ENCODE data around the gene KRTAP13-2. TPM values are rescaled to one million over a fixed set of nuclear protein-coding genes. Genes with fewer than 3 reads are reported as not detected.

KRTAP13-2 gene
- total RNA-seq, 3 donors from 2014 or later, result not detected

DNA sequence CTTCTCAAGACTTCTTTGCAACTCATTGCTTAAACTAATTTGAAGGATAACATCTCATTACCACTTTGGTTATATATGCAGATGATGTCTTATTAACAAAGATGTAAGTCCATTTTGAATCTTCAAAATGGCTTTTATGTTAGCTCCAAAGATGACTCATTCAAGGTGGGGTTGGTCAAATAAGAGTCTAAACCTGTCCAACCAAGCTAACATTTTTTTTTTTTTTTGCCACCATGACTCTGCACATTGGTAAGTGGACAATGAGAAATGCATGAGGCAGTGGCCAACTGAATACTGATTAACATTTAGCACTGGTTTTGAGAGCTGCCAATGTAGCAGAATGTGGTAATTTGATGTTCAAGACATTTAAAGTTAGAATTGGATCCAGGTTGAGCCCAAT lies 34.3 kb downstream of the KRTAP13-2 start:
- no peak for ATAC-seq
- no peaks in the 10 kb centered on the region for H3K36me3 Mint-ChIP-seq (ENCODE audit: insufficient read depth)
- no peaks in the 10 kb centered on the region for H3K27me3 Mint-ChIP-seq (ENCODE audit: low read depth)
- H3K4me1 Mint-ChIP-seq (ENCODE audit: low read depth), result no peaks in the 10 kb centered on the region
- DNase-seq, result no peak
- no peaks in the 10 kb centered on the region for H3K9me3 Mint-ChIP-seq
- no peak overlapping the region for H3K4me3 Mint-ChIP-seq

DNA sequence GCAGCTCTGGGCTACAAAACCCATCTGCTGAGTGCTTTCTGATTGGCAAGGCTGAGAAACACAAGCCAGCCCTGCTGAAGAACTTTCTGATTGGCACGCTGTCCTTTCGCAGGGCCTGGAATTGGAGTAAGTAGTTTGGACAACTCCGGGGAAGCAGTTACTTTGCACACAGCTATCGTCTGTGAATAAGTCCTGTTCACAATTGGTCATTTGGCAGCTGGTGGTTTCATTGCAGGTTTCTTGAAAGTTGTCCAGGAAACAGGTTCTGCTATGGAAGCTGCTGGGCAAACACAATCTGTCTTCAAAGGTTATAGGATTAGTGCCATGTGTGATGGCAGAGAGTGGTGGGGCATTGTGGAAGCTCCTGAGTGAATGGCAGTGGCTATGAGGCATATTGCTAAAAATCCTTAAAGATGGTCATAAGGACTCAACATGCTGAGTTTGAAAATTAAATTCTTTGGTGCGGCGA lies 34.8 kb downstream of the KRTAP13-2 start, which contains the start of gene KRTAP27-1:
TSS of gene KRTAP27-1 (minus strand) at position 419 of the 469 bp plus-strand sequence. CDS start at position 393, 26 bp downstream.
- H3K27me3 Mint-ChIP-seq (ENCODE audit: low read depth), result no peaks in the 10 kb centered on the region
- no peaks in the 10 kb centered on the region for H3K4me1 Mint-ChIP-seq (ENCODE audit: low read depth)
- no peak within 1 kb of the TSS for H3K4me3 Mint-ChIP-seq
- DNase-seq (no peak), ATAC-seq (no peak)
- no peaks in the 10 kb centered on the region for H3K36me3 Mint-ChIP-seq (ENCODE audit: insufficient read depth)
- H3K9me3 Mint-ChIP-seq, result no peaks in the 10 kb centered on the region

DNA sequence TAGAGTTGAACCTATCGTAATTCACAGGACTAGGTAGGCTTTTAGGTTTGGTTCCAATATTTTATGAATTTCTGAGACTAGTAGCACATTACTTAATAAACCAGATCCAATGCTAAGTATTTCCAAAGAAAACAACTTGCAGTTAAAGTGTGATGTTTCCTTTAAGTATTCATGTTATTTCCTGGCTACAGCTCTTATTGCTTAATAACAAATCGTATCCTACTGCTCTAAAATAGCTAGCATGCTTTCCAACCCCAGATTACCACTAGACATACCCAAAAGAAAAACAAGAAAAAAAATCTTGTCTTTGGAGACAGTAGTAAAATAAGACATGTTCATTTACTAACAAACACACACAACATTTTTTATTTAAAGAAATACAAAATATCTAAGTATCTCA lies 35.5 kb downstream of the KRTAP13-2 start:
- H3K9me3 Mint-ChIP-seq, result no peaks in the 10 kb centered on the region
- H3K27me3 Mint-ChIP-seq (ENCODE audit: low read depth), result no peaks in the 10 kb centered on the region
- H3K36me3 Mint-ChIP-seq (ENCODE audit: insufficient read depth), result no peaks in the 10 kb centered on the region
- ATAC-seq, result no peak
- no peak overlapping the region for H3K4me3 Mint-ChIP-seq
- no peak for DNase-seq
- H3K4me1 Mint-ChIP-seq (ENCODE audit: low read depth), result no peaks in the 10 kb centered on the region

DNA sequence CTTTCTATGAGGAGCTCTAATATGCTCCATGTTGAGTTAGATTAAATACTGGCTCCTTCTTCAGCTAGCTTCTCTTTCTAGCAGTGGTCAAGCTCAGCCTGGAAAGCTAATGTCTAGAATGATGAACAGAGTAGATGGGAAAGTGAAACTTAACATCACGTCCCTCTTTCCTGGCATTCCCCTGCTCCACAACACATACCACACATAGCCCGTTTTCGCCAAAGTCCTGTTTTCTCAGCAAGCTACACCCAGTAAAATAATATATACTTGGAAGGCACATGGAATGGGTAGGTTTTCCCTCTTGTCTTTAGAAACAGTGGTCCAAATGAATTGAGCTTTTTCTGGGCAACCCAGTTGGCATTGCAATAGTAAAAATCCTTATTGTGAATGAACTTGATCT lies 38.3 kb downstream of the KRTAP13-2 start:
- Mint-ChIP-seq H3K36me3 (ENCODE audit: insufficient read depth) (no peaks in the 10 kb centered on the region), H3K4me1 (ENCODE audit: low read depth) (no peaks in the 10 kb centered on the region), H3K4me3 (no peak overlapping the region), H3K9me3 (no peaks in the 10 kb centered on the region), H3K27me3 (ENCODE audit: low read depth) (no peaks in the 10 kb centered on the region)
- DNase-seq, result no peak
- no peak for ATAC-seq

GRCh38 chr21:30332681-30333080 lies 39.4 kb downstream of the KRTAP13-2 start:
- H3K4me1 Mint-ChIP-seq (ENCODE audit: low read depth), result no peaks in the 10 kb centered on the region
- H3K36me3 Mint-ChIP-seq (ENCODE audit: insufficient read depth), result no peaks in the 10 kb centered on the region
- no peak for DNase-seq
- no peaks in the 10 kb centered on the region for H3K27me3 Mint-ChIP-seq (ENCODE audit: low read depth)
- no peak overlapping the region for H3K4me3 Mint-ChIP-seq
- ATAC-seq, result no peak
- H3K9me3 Mint-ChIP-seq, result no peaks in the 10 kb centered on the region

DNA sequence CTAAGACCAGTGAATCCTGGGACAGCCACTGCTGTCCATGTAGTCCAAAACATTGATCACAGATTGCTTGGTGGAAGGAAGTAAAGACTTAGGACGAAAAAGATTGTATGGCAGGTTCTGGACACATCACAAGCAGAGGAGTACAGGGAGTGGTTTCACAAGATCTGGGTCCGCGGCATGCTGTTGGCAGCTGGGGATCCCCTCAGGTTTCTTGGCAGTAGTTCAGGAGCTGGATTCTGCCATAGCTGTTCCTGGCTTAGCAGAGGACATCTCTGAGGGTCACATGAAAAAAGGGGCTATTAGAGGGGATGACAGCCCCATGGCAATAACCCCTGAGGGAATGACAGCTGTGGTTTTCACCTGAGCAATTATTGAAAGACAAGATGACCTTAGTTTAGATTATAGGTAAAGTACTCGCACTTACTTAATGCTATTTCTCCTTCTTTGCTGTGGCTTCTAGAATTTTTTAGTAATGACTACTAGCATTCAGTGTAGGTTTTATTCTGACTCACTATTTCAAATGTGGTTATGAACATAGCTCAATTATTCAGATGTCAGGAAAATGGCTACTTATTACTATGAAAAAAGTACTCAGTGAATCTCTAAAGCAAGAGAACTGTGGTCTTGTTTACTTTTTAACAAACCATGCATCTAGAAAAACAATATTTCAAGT lies 42.7 kb downstream of the KRTAP13-2 start:
- H3K4me3 Mint-ChIP-seq, result no peak overlapping the region
- no peak for ATAC-seq
- no peaks in the 10 kb centered on the region for H3K36me3 Mint-ChIP-seq (ENCODE audit: insufficient read depth)
- no peaks in the 10 kb centered on the region for H3K4me1 Mint-ChIP-seq (ENCODE audit: low read depth)
- peaks cover 14% of the 10 kb centered on the region for H3K9me3 Mint-ChIP-seq
- no peak for DNase-seq
- H3K27me3 Mint-ChIP-seq (ENCODE audit: low read depth), result no peaks in the 10 kb centered on the region

- H3K4me3 Mint-ChIP-seq, result no peak overlapping the region
- H3K9me3 Mint-ChIP-seq, result peaks cover 14% of the 10 kb centered on the region
- H3K36me3 Mint-ChIP-seq (ENCODE audit: insufficient read depth), result no peaks in the 10 kb centered on the region
- ATAC-seq, result no peak
- no peaks in the 10 kb centered on the region for H3K4me1 Mint-ChIP-seq (ENCODE audit: low read depth)
- H3K27me3 Mint-ChIP-seq (ENCODE audit: low read depth), result no peaks in the 10 kb centered on the region
- no peak for DNase-seq
Measured at GRCh38 chr21:30326390-30326789, 45.7 kb downstream of the KRTAP13-2 start.

Other genes with a start within 250 kb of the KRTAP13-2 start
- not detected for gene CLDN17, start 205.5 kb downstream of the KRTAP13-2 start, total RNA-seq
- not detected for gene CLDN8, start 156.2 kb downstream of the KRTAP13-2 start, total RNA-seq
- gene KRTAP24-1, start 89.3 kb downstream of the KRTAP13-2 start, total RNA-seq, result not detected
- gene KRTAP25-1, start 82.8 kb downstream of the KRTAP13-2 start, total RNA-seq, result not detected
- not detected for gene KRTAP26-1, start 52.0 kb downstream of the KRTAP13-2 start, total RNA-seq
- gene KRTAP27-1, start 34.6 kb downstream of the KRTAP13-2 start, total RNA-seq, result not detected
- not detected for gene KRTAP23-1, start 23.7 kb downstream of the KRTAP13-2 start, total RNA-seq
- gene KRTAP13-1, start 23.8 kb upstream of the KRTAP13-2 start, total RNA-seq, result not detected
- gene KRTAP13-3, start 53.7 kb upstream of the KRTAP13-2 start, total RNA-seq, result not detected
- not detected for gene KRTAP13-4, start 57.9 kb upstream of the KRTAP13-2 start, total RNA-seq
- not detected for gene KRTAP15-1, start 68.0 kb upstream of the KRTAP13-2 start, total RNA-seq
- gene KRTAP19-1, start 108.1 kb upstream of the KRTAP13-2 start, total RNA-seq, result not detected
- not detected for gene KRTAP19-2, start 115.2 kb upstream of the KRTAP13-2 start, total RNA-seq
- gene KRTAP19-3, start 119.7 kb upstream of the KRTAP13-2 start, total RNA-seq, result not detected
- not detected for gene KRTAP19-4, start 124.9 kb upstream of the KRTAP13-2 start, total RNA-seq
- gene KRTAP19-5, start 129.9 kb upstream of the KRTAP13-2 start, total RNA-seq, result not detected
- not detected for gene KRTAP19-6, start 169.6 kb upstream of the KRTAP13-2 start, total RNA-seq
- not detected for gene KRTAP19-7, start 189.0 kb upstream of the KRTAP13-2 start, total RNA-seq
- not detected for gene KRTAP22-2, start 218.1 kb upstream of the KRTAP13-2 start, total RNA-seq
- gene KRTAP6-3, start 220.2 kb upstream of the KRTAP13-2 start, total RNA-seq, result not detected
- gene KRTAP6-2, start 226.6 kb upstream of the KRTAP13-2 start, total RNA-seq, result not detected
- gene KRTAP22-1, start 228.8 kb upstream of the KRTAP13-2 start, total RNA-seq, result not detected
- not detected for gene KRTAP6-1, start 241.7 kb upstream of the KRTAP13-2 start, total RNA-seq
- gene KRTAP20-1, start 244.2 kb upstream of the KRTAP13-2 start, total RNA-seq, result not detected
- not detected for gene KRTAP20-4, start 248.4 kb upstream of the KRTAP13-2 start, total RNA-seq